Measurements from ENCODE around the gene AGAP1. TPM values are rescaled to one million over a fixed set of nuclear protein-coding genes. Genes with fewer than 3 reads are reported as not detected.
A peak's percentile ranks its signal among the peaks of the same experiment; 100 is the strongest.

The AGAP1 gene
- total RNA-seq, 3 donors from 2014 or later (not counting 1 experiment from before 2014, with no cell fraction given), result 42.0 to 56.4 (median 45.7) TPM

DNA sequence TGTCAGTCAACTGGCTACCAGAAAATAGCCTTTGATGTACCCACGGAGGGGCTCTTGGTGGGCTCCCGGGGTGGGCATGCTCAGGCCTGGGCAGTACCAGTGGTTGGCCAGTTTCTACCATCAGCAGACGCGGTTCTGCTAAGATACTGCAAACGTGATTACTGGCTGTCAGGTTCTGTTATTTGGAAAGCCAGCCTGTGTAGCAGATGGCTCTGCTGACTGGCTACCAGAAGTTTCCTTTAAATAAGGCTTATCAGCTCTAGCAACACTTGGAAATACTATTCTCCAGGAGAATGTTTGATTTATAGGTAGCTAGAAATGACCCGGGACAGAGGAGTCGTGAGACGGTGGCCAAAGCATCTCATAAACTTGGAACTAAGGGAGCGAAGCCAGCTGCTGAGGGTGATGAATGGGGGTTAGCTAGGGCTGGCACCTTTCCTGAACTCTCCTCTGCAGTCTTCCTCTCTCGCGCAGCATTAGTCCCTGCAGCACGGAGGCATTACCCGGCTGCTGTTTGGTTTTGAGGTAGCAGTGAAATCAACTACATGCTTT, 171.9 kb downstream of the AGAP1 start:
- DNase-seq, result no peak
- no peaks in the 10 kb centered on the region for H3K9me3 Mint-ChIP-seq
- no peak overlapping the region for H3K27ac ChIP-seq (ENCODE audit: low read length)
- H3K27me3 Mint-ChIP-seq (ENCODE audit: low read depth in 2 of 2), result peaks cover 29 to 31% of the 10 kb centered on the region in 2 donors
- H3K36me3 ChIP-seq (ENCODE audit: control insufficient read depth, insufficient read depth, low read length), result no peaks in the 10 kb centered on the region
- TF ChIP-seq, protein P1, sequence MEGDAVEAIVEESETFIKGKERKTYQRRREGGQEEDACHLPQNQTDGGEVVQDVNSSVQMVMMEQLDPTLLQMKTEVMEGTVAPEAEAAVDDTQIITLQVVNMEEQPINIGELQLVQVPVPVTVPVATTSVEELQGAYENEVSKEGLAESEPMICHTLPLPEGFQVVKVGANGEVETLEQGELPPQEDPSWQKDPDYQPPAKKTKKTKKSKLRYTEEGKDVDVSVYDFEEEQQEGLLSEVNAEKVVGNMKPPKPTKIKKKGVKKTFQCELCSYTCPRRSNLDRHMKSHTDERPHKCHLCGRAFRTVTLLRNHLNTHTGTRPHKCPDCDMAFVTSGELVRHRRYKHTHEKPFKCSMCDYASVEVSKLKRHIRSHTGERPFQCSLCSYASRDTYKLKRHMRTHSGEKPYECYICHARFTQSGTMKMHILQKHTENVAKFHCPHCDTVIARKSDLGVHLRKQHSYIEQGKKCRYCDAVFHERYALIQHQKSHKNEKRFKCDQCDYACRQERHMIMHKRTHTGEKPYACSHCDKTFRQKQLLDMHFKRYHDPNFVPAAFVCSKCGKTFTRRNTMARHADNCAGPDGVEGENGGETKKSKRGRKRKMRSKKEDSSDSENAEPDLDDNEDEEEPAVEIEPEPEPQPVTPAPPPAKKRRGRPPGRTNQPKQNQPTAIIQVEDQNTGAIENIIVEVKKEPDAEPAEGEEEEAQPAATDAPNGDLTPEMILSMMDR (IDR thresholded peaks at IDR 0.05), result no peak
- H3K27ac Mint-ChIP-seq, result peak overlapping the region; percentile 51 to 77
- H3K27me3 ChIP-seq (ENCODE audit: control insufficient read depth, insufficient read depth, low read length), result peaks cover 16% of the 10 kb centered on the region
- peaks cover 15 to 24% of the 10 kb centered on the region in 2 donors for H3K4me1 Mint-ChIP-seq
- 13% methylated on average over 10 of the region's 13 CpGs for WGBS (ENCODE audit: insufficient coverage)
- peak overlapping the region; percentile 90 for H3K4me3 Mint-ChIP-seq
- intact Hi-C loops (cut with micrococcal nuclease), result no loop called here
- H3K4me3 ChIP-seq (ENCODE audit: low read length), result peak overlapping the region; percentile 36
- no peaks in the 10 kb centered on the region for H3K36me3 Mint-ChIP-seq
- no peak for ATAC-seq
- H3K4me1 ChIP-seq (ENCODE audit: control insufficient read depth, insufficient read depth, low read length), result peaks cover 14% of the 10 kb centered on the region
- no peaks in the 10 kb centered on the region for H3K9me3 ChIP-seq (ENCODE audit: control insufficient read depth, insufficient read depth, low read length)

DNA sequence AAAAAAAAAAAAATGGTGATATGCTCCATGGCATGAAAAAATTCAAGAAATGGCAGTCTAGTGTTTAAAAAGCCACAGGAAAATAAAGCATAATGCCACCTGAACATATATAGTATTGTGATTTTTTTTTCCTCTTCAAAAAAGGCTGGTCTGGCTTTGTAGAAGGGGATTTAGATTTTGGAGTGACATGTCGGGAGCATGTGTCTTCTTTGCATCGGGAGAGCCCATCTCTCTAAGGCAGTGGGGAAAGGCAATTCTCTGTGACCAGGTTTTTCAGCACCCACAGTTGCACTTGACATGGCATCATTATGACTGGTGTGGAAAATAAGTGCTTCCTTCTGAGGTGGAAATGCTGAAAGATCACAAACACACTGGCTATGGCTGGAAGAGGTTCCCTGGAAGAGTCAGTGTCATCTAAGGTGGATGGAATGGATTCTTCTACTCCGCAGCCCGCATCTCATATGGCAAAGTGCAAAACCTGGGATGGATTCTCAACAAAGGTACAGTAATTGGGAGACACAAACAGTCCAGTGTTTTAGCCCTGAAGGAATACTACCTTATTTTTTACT, 172.5 kb downstream of the AGAP1 start:
- peaks cover 16 to 25% of the 10 kb centered on the region in 2 donors for H3K4me1 Mint-ChIP-seq
- no peaks in the 10 kb centered on the region for H3K9me3 Mint-ChIP-seq
- TF ChIP-seq, protein P1 (IDR thresholded peaks at IDR 0.05), result no peak
- Histone ChIP-seq H3K36me3 (ENCODE audit: control insufficient read depth, insufficient read depth, low read length) (no peaks in the 10 kb centered on the region), H3K9me3 (ENCODE audit: control insufficient read depth, insufficient read depth, low read length) (no peaks in the 10 kb centered on the region), H3K4me1 (ENCODE audit: control insufficient read depth, insufficient read depth, low read length) (peaks cover 19% of the 10 kb centered on the region), H3K27ac (ENCODE audit: low read length) (peak overlapping the region; percentile 69), H3K27me3 (ENCODE audit: control insufficient read depth, insufficient read depth, low read length) (peaks cover 16% of the 10 kb centered on the region), H3K4me3 (ENCODE audit: low read length) (peak overlapping the region; percentile 36)
- H3K36me3 Mint-ChIP-seq, result no peaks in the 10 kb centered on the region
- DNase-seq, result peak; percentile 62 to 71
- 0% methylated on average over 4 of the region's 4 CpGs for WGBS (ENCODE audit: insufficient coverage)
- peak; percentile 57 to 67 (median 58) for ATAC-seq
- peak overlapping the region; percentile 90 for H3K4me3 Mint-ChIP-seq
- H3K27me3 Mint-ChIP-seq (ENCODE audit: low read depth in 2 of 2), result peaks cover 23 to 27% of the 10 kb centered on the region in 2 donors
- peak overlapping the region; percentile 51 to 77 for H3K27ac Mint-ChIP-seq
- intact Hi-C loops (cut with micrococcal nuclease), result no loop called here

DNA sequence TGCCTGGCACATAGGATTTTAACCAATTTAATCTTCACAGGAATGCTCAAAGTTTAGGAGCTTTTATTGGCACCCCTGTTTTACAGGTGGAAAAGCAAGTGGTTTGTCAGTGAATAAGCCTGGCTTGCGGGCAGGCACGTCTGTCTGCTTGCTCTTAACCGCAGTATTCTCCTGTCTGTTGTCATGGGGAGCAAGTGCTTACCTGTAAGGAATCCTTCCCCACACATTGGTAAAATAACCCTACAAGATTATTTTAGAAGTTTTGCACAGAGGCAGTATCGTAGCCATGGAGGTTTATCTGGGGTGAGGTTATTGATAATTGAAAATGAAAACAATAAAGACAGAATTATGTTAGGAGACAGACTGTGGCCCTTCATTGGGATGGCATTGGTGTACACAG, 174.9 kb downstream of the AGAP1 start:
- intact Hi-C loops (cut with micrococcal nuclease), result no loop called here
- 84% methylated on average over 3 of the region's 4 CpGs for WGBS (ENCODE audit: insufficient coverage)
- Histone ChIP-seq H3K27ac (ENCODE audit: low read length) (no peak overlapping the region), H3K9me3 (ENCODE audit: control insufficient read depth, insufficient read depth, low read length) (no peaks in the 10 kb centered on the region), H3K27me3 (ENCODE audit: control insufficient read depth, insufficient read depth, low read length) (peaks cover 16% of the 10 kb centered on the region), H3K36me3 (ENCODE audit: control insufficient read depth, insufficient read depth, low read length) (no peaks in the 10 kb centered on the region), H3K4me3 (ENCODE audit: low read length) (no peak overlapping the region), H3K4me1 (ENCODE audit: control insufficient read depth, insufficient read depth, low read length) (peaks cover 25% of the 10 kb centered on the region)
- ATAC-seq, result no peak
- TF ChIP-seq, protein P1 (IDR thresholded peaks at IDR 0.05), result no peak
- peak overlapping the region; percentile 74 for H3K4me3 Mint-ChIP-seq
- H3K27ac Mint-ChIP-seq, result peak overlapping the region in 1 of 2 donors; percentile 38
- no peaks in the 10 kb centered on the region for H3K36me3 Mint-ChIP-seq
- no peak for DNase-seq
- H3K27me3 Mint-ChIP-seq (ENCODE audit: low read depth in 2 of 2), result peaks cover 3 to 7% of the 10 kb centered on the region in 2 donors
- no peaks in the 10 kb centered on the region for H3K9me3 Mint-ChIP-seq
- peaks cover 38 to 45% of the 10 kb centered on the region in 2 donors for H3K4me1 Mint-ChIP-seq

All from natural killer cell (primary cell).